Prostate gland (tissue), 2 donors: ENCODE measurements around the gene GJC1.

Source experiments
- CTCF ChIP-seq, 4 experiments: fragments of 200-600 bp in 2 of 4; fragments of 450-650 bp in 2 of 4; sonication (generic) in 2 of 4; IDR thresholded peaks; 1 replicate in 3 of 4; 2 replicates in 1 of 4; pipeline ENCODE4 v1.5.1; 2016 to 2019; ENCODE audit warnings: antibody characterized with exemption in 4 of 4, mild to moderate bottlenecking in 2 of 4, moderate library complexity in 2 of 4
- POLR2AphosphoS5 ChIP-seq: sonication (generic); formaldehyde crosslinking; IDR thresholded peaks from one replicate; pipeline ENCODE4 v1.6.1; 2017; ENCODE audit warnings: antibody characterized with exemption

DNA sequence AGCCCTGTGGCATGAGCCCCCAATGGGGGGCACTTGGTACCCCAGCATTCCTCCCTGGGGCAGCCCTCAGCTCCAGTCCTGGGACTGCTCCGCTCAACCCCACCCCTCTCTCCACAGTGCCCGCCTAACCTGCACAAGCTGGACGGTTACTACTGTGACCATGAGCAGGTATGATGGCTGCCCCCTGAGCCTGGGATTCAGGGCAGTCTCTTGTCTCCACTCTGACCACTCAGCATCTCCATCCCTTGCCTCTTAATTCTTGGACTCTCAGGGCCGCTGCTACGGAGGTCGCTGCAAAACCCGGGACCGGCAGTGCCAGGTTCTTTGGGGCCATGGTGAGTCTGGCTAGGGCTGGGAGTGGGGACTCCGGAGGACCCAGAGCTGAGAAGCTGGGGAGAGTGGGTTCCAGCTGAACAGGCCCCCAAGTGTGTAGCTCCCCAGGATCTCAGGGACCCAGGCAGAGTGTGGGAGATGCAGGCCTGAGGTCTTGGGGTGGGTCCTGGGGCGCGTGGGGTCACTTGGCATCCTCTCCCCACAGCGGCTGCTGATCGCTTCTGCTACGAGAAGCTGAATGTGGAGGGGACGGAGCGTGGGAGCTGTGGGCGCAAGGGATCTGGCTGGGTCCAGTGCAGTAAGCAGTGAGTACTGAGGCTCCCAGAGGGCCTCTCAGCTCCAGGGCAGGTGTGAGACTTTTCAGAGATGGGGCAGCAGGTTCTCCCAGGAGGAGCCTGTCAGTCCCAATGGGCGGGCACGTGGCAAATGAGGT, 53.3 kb downstream of the GJC1 start:
- no peak for TF ChIP-seq POLR2AphosphoS5
- no peak for TF ChIP-seq CTCF (IDR thresholded peaks at IDR 0.05)
